Right renal cortex interstitium (tissue), 3 donors: ENCODE data around the gene BCO1. TPM values are rescaled to one million over a fixed set of nuclear protein-coding genes. Genes with fewer than 3 reads are reported as not detected.

ENCODE experiments used
- DNase-seq, 3 donors: peaks; one replicate each; pipeline ENCODE4 v3.0.0-alpha.2; 2013; ENCODE audit warnings: low read depth in 3 of 3, low spot score in 2 of 3
- polyA plus RNA-seq, 3 donors: library from polyadenylated mRNA; unstranded; fragments of 120-200 nt; gene quantifications; one replicate each; pipeline ENCODE4 v1.2.1, GENCODE V29; 2013; ENCODE audit not compliant: insufficient read length in 3 of 3

BCO1 gene
- polyA plus RNA-seq, 3 donors, result 2.5 to 2.6 (median 2.5) TPM

DNA sequence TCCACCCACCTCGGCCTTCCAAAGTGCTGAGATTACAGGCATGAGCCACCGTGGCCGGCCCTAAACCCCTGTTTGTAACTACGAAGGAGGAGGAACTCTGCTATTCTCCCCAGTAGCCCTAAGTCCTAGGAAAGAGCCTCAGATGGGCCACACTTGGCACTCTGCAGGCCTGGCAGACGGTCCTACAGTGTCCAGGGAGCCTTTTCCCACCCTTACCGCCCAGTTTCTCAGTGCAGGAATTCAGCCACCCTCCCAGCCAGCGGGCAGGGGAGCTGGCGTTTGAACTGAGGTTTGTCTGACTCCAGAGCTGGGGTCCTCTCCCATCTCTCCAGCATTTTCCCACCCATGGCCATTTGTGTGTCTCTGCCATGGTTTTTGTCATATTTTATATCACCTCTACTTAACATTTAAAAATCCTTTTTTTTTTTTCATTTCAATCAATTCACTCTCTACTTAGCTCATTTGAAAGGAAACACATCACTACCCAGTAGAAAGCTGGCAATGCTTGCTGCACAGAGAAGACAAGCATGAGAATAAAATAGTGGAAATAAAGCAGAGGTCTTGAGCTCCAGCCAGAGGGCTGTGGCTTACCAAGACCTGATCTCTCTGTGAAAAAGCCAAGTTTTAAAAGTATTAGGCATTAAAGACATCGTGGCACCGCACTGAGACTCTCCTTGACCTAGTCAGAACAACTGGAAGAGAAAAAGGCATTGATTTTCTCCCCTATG, 34.9 kb downstream of the BCO1 start:
- no peak for DNase-seq

DNA sequence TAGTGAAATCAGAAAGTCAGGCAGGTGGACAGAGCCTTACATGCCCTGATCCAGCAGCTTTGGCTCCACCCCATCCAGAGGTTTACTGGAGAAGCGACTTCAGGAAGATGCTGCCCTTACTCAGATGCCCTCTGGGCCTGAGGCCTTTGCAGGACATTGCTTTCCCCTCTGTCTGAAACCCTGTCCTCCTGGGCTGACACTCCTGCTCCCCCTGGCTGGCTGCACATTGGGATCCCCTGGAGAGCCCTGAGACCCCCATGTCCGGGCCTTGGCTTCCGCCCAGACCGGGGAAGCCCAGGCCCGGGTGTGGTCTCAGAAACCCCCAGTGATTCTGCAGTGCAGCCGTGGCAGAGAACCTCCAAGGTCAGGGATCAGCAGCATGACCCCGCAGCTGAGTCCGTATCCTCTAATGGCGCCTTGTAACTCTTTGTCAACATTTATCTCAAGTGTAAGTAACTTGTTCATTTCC, 36.6 kb downstream of the BCO1 start:
- no peak for DNase-seq

GRCh38 chr16:81275795-81276194, 37.3 kb downstream of the BCO1 start:
- DNase-seq, result no peak

- no peak for DNase-seq
Observed at GRCh38 chr16:81276323-81276722, 37.8 kb downstream of the BCO1 start.

GRCh38 chr16:81277541-81278080, 39.1 kb downstream of the BCO1 start:
- no peak for DNase-seq

GRCh38 chr16:81278526-81278925, 40.0 kb downstream of the BCO1 start:
- no peak for DNase-seq

DNA sequence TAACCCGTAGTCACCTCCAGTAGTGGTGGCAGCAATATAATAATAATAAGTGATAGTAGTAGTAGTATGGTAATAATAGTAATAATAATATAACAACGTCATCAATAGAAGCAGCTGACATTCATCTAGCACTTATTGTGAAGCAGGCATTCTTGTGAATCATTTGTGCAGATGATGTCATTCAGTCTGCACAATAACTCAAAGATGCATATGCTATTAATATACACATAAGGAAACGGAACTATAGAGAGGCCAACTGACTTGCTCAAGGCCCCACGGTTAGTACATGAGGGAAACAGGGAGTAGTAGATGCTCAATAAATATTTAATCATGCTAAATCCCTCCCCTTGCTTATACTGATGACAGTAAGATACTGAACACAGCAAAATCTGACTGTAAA, 40.9 kb downstream of the BCO1 start:
- DNase-seq, result no peak

DNA sequence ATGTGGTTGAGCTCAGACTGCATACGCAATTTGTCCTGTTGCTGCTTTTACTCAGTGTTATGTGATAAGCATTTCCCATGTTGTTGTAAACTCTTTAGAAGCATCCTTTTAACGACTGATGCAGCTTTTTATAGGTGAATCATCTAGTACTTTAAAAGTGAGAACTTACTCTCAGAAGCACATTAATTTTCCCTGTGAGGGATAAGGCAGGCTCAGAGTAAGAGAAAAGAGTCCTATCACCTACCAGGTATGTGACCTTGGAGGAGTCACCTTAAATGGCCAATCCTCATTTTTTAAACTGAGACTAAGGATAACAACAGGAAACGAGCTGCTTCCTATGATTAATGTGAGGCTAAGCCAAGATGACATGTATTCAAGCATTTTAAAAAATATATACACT, 41.9 kb downstream of the BCO1 start:
- DNase-seq, result no peak

GRCh38 chr16:81283044-81283443, 44.6 kb downstream of the BCO1 start:
- DNase-seq, result no peak

DNA sequence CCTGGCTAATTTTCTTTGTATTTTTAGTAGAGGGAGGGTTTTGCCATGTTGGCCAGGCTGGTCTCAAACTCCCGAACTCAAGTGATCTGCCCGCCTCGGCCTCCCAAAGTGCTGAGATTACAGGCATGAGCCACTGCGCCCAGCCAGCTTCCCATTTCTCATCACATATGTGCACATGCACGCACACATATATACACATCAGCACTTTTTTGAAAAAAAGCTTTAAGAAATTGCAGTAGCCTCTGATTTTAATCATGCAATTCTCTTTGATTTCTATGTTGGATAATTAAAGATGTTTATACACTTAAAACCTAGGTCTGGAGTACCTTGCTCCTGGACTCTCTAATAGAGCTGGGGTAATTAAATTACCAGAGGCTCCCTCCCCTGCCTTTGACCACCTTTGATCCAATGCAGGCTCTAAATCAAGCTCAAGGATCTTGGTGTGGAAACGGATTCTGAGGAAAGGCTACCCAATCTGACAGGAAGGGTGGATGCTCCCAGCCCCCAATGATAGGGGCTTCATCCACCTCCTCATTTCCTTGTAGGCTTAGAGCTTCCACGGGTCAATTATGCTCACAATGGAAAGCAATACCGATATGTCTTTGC, 46.6 kb downstream of the BCO1 start:
- DNase-seq, result no peak

DNA sequence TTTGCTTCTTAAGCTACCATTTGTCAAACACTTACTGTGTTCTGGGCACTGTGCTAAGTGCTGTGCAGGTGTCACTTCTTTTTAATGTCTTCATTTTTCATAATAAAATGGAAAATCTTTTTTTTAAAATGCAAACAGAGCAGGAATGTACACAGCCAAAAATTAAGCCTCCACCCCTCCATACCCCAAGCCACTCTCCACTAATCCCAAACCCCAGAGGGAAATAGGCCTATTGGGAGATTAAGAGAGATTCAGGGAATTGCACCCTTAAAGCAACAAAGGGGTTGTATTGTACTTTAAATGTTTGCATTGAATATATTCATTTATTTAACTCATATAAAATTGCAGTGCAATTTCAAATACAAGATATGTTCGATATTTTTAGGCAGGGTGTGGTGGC, 47.7 kb downstream of the BCO1 start:
- no peak for DNase-seq

DNA sequence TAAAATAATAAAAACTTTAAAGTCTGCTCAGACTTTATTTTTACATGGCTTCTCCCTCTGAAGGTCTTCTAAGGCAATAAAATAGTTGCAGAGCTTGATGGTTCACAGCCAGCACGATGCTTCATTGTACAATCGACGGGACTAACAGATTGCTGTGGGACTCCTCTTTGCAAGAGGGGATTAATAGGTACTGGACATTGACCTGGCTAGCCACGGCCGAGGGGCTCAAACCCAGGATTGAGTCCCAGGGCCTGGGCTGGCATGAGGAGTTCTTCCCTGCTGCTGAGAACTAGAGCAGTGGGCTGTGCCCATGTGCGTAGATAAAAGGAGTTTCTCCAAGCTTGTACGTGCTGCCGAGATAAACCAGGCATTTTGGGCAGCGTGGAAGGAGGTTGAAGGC, 52.6 kb downstream of the BCO1 start:
- no peak for DNase-seq

GRCh38 chr16:81292936-81293335, 54.4 kb downstream of the BCO1 start:
- no peak for DNase-seq

DNA sequence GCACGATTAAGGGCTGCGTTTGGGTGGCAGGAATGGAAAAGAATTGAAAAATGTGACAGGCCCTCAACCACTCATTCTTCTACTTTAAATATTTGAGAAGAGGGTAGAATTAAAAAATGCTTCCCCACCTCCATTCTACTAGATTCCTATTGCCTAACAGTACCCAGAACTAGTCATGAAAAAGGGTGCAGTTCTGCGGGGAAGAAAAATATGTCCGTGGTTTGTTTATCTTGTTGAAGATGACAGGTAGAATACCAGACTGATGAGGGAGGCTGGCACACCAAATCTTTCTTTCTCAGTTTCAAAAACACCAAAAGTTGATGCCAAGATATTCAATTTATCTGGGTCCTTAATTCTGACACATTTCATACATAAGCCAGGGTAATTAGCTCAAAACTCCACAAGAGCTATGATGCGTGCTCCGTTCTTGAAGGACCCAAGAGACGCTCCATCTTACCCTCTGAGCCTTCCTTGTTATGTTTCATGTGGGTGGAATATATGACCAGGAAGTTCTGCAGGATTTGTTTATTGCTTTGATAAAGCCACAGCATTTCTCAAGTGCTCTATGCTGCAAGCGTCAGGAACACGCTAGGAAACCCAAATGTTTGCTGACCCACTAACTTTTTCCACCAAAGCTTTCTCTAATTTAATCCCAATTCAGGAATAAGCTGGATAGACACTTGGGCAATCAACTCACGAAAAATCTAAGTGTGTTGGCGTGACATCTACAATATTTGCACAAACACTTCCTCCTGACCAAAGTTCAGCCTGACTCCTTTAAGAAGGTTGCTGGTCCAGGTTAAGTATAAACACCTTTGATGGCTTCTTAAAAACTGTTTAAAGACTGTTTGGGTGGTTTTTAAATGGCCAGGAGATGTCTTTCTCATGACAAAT, 55.7 kb downstream of the BCO1 start:
- DNase-seq, result no peak

GRCh38 chr16:81296631-81297030, 58.1 kb downstream of the BCO1 start:
- DNase-seq, result no peak

- DNase-seq, result no peak
Observed at GRCh38 chr16:81307770-81308169, 69.3 kb downstream of the BCO1 start.

DNA sequence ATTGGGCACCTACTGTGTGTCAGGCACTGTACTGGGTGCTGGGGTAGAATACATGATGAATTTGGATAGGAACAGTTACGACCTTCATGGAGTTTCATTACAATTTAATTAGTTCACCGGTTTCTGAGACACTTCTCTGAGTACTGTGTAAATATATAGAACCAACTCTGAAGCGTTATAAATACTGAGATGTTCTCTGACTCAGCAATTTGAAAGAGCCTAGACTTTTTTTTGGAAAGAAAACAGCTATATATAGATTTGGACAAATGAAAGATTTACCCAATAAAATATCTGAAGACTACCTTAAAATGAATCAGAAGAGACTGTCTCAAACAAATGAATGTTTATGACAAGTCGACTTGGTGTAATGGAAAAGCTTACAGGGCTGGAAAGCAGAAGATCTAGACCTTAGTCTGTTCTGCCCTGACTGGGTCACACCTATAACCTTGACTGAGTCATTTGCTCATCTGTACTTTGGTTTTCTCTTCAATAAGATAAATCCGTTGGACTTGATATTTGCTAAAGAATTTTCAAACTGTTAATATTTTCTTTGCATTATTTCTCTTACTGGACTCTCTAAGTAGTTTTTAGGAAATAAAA, 71.7 kb downstream of the BCO1 start:
- no peak for DNase-seq

- no peak for DNase-seq
Observed at GRCh38 chr16:81311762-81312161, 73.3 kb downstream of the BCO1 start.

DNA sequence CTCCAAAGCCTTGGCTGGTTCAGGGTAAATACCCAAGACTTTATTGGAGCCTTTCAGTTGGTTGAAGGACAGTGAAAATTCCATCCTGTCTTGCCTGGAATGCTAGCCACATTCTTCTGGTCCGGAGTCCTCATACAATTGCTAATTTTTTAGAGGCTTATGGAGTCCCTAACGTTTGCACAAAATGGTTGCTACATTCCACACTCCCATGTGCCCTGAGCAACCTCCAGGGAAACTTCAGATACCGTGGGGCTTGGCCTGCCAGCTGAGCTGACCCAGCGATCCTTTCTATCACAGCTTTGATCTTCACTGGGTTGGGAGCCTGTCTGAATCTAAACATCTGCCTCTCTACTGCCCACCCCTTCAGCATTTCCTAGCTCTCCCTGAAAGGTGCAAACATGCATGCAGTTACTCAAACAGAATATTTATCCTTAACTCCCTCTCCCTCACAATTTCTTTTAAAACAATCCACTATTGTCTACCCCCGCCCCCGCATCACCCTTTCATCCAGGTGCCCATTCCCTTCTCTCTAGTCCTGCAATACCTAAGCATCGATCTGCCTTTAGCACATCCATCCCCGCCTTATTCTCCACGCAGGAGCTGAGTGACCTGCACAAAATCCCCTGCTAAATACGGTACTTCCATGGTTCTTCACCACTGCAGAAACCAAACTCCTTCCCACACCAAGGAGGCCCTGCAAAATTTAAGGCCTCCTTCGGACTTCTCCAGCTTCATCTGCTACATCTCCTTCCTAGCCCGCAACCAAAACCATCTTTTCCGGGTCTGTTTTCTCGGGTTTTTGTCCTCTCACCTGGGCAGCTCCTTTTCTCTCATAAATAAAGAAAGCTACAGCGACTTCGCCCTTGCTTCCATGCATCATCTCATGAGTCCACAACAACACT, 75.5 kb downstream of the BCO1 start:
- DNase-seq, result no peak
